Neural cell (in vitro differentiated cells): ENCODE results near the gene ENPP1. TPM values are rescaled to one million over a fixed set of nuclear protein-coding genes. Genes with fewer than 3 reads are reported as not detected.

Source experiments
- H2AFZ ChIP-seq: fragments of 200-600, 300-800 bp; sonication (generic), shearing (Covaris generic); 2 replicates; pipeline ENCODE4 v1.6.0; 2014; ENCODE audit warnings: low read depth, mild to moderate bottlenecking, antibody characterized with exemption, low read length, moderate library complexity
- H3F3A ChIP-seq: fragments of 200-600 bp; shearing (Covaris generic); 2 replicates; pipeline ENCODE4 v1.6.1; 2016; ENCODE audit warnings: mild to moderate bottlenecking, moderate library complexity, mixed read lengths, antibody characterized with exemption, low read length; ENCODE audit not compliant: insufficient read depth, poor library complexity, severe bottlenecking
- H3K27ac ChIP-seq: fragments of 200-600, 300-800 bp; sonication (generic), shearing (Covaris generic); 2 replicates; pipeline ENCODE4 v1.5.1; 2014; ENCODE audit warnings: mild to moderate bottlenecking, low read length, moderate library complexity
- H3K27me3 ChIP-seq: fragments of 300-800, 200-600 bp; sonication (generic), shearing (Covaris generic); 2 replicates; pipeline ENCODE4 v1.6.0; 2014; ENCODE audit warnings: mild to moderate bottlenecking, low read depth, low read length, moderate library complexity; ENCODE audit not compliant: insufficient read depth
- H3K36me3 ChIP-seq: fragments of 300-800, 200-600 bp; sonication (generic), shearing (Covaris generic); 2 replicates; pipeline ENCODE4 v1.5.1; 2014; ENCODE audit warnings: mild to moderate bottlenecking, antibody characterized with exemption, low read length, moderate library complexity; ENCODE audit not compliant: insufficient read depth
- H3K4me2 ChIP-seq: fragments of 300-800, 200-600 bp; sonication (generic), shearing (Covaris generic); 2 replicates; pipeline ENCODE4 v1.6.0; 2014; ENCODE audit warnings: mild to moderate bottlenecking, low read length
- H3K4me3 ChIP-seq: fragments of 300-800, 200-600 bp; sonication (generic), shearing (Covaris generic); 2 replicates; pipeline ENCODE4 v1.5.1; 2014; ENCODE audit warnings: mild to moderate bottlenecking, low read length, moderate library complexity
- H3K79me2 ChIP-seq: fragments of 200-600 bp; shearing (Covaris generic); replicated peaks from 2 replicates; pipeline ENCODE4 v1.6.0; 2014; ENCODE audit warnings: mild to moderate bottlenecking, low read length, moderate library complexity; ENCODE audit not compliant: insufficient read depth
- H3K9ac ChIP-seq: fragments of 300-800, 200-600 bp; sonication (generic), shearing (Covaris generic); 2 replicates; pipeline ENCODE4 v1.6.1; 2016; ENCODE audit warnings: mild to moderate bottlenecking, low read length, mixed read lengths
- H3K9me2 ChIP-seq: fragments of 200-600 bp; shearing (Covaris generic); 2 replicates; pipeline ENCODE4 v1.6.1; 2016; ENCODE audit warnings: mild to moderate bottlenecking, low read length, mixed read lengths; ENCODE audit not compliant: insufficient read depth
- H3K9me3 ChIP-seq: fragments of 200-600, 300-800 bp; sonication (generic), shearing (Covaris generic); 2 replicates; pipeline ENCODE4 v1.6.1; 2016; ENCODE audit warnings: mild to moderate bottlenecking, mixed run types, low read length, moderate library complexity, mixed read lengths
- H4K20me1 ChIP-seq: fragments of 200-600 bp; shearing (Covaris generic); 2 replicates; pipeline ENCODE4 v1.6.1; 2016; ENCODE audit warnings: mild to moderate bottlenecking, mixed run types; ENCODE audit not compliant: insufficient read depth
- CTCF ChIP-seq: fragments of 450-650 bp; IDR thresholded peaks from 2 replicates; pipeline ENCODE4 v1.5.1; 2014; ENCODE audit warnings: antibody characterized with exemption, mild to moderate bottlenecking, moderate library complexity; ENCODE audit not compliant: poor library complexity, severe bottlenecking
- EP300 ChIP-seq: fragments of 450-650 bp; conservative IDR thresholded peaks from 2 replicates; pipeline ENCODE4 v1.6.1; 2014; ENCODE audit warnings: antibody characterized with exemption, mild to moderate bottlenecking, moderate library complexity; ENCODE audit not compliant: poor library complexity, severe bottlenecking
- EZH2 ChIP-seq: fragments of 200-600, 300-800 bp; shearing (Covaris generic), sonication (generic); IDR thresholded peaks from 2 replicates; pipeline ENCODE4 v1.6.1; 2014; ENCODE audit warnings: antibody characterized with exemption, low read length, borderline replicate concordance, mild to moderate bottlenecking; ENCODE audit not compliant: insufficient read depth, poor library complexity, severe bottlenecking
- MXI1 ChIP-seq: fragments of 450-650 bp; conservative IDR thresholded peaks from 2 replicates; pipeline ENCODE4 v1.6.1; 2014; ENCODE audit warnings: antibody characterized with exemption, mild to moderate bottlenecking; ENCODE audit not compliant: poor library complexity, severe bottlenecking
- POLR2AphosphoS5 ChIP-seq: IDR thresholded peaks from 2 replicates; pipeline ENCODE4 v1.6.1; 2012
- RAD21 ChIP-seq: fragments of 450-650 bp; conservative IDR thresholded peaks from 2 replicates; pipeline ENCODE4 v1.6.1; 2014; ENCODE audit warnings: antibody characterized with exemption, mild to moderate bottlenecking, moderate library complexity
- REST ChIP-seq: IDR thresholded peaks from 2 replicates; pipeline ENCODE4 v1.6.1; 2012; ENCODE audit warnings: borderline replicate concordance
- SMC3 ChIP-seq: fragments of 450-650 bp; conservative IDR thresholded peaks from 2 replicates; pipeline ENCODE4 v1.6.1; 2014; ENCODE audit warnings: antibody characterized with exemption, mild to moderate bottlenecking, moderate library complexity; ENCODE audit not compliant: poor library complexity
- TAF1 ChIP-seq: IDR thresholded peaks from 2 replicates; pipeline ENCODE4 v1.6.1; 2012; ENCODE audit warnings: low read depth
- polyA plus RNA-seq: library from polyadenylated mRNA; depleted of rRNA; stranded (reverse); fragments of >200 nt; gene quantifications from 2 replicates; pipeline ENCODE4 v1.2.3, GENCODE V29; 2014

ENPP1 gene
- polyA plus RNA-seq, 1 donor from 2014 or later = not detected

DNA sequence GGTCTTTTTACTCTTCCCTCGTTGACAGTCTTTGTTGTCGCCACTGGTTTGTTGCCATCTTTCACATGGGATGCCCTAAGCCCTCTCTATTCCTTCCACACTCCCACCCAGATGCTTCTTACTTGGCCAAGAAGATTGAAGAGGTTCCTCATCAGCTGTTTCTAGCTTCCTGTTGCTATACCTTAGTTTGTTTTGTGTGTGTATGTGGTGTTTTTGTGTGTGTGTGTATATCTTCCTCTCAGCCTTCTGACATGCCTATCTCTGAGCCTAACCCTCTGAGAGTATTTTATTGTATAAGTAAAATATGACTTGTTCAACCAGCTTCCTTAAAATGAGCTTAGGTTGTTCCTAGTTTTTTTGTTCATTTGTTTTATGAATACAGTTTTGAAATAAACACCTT lies 35.9 kb downstream of the ENPP1 start:
- H3K9ac ChIP-seq = no peak overlapping the region
- no peaks in the 10 kb centered on the region for H3F3A ChIP-seq
- H3K4me2 ChIP-seq = no peak overlapping the region
- no peak overlapping the region for H3K4me3 ChIP-seq
- H3K9me3 ChIP-seq = no peaks in the 10 kb centered on the region
- TF ChIP-seq REST (no peak), EP300 (no peak), EZH2 (no peak), TAF1 (no peak), MXI1 (no peak), RAD21 (no peak), SMC3 (no peak), CTCF (no peak), POLR2AphosphoS5 (no peak)
- no peak overlapping the region for H2AFZ ChIP-seq
- H3K36me3 ChIP-seq = no peaks in the 10 kb centered on the region
- H3K27me3 ChIP-seq = no peaks in the 10 kb centered on the region
- H3K27ac ChIP-seq = no peak overlapping the region
- no peaks in the 10 kb centered on the region for H4K20me1 ChIP-seq
- H3K79me2 ChIP-seq = no peaks in the 10 kb centered on the region
- H3K9me2 ChIP-seq = no peaks in the 10 kb centered on the region

- no peak overlapping the region for H3K9ac ChIP-seq
- no peaks in the 10 kb centered on the region for H3K36me3 ChIP-seq
- H3K27me3 ChIP-seq = no peaks in the 10 kb centered on the region
- no peak overlapping the region for H2AFZ ChIP-seq
- H3K4me3 ChIP-seq = no peak overlapping the region
- no peaks in the 10 kb centered on the region for H3F3A ChIP-seq
- H4K20me1 ChIP-seq = no peaks in the 10 kb centered on the region
- no peaks in the 10 kb centered on the region for H3K9me2 ChIP-seq
- no peak overlapping the region for H3K27ac ChIP-seq
- TF ChIP-seq EZH2 = no peak
- TF ChIP-seq POLR2AphosphoS5 = no peak
- no peak for TF ChIP-seq EP300
- no peak for TF ChIP-seq TAF1
- TF ChIP-seq RAD21 = no peak
- no peak for TF ChIP-seq REST
- TF ChIP-seq MXI1 = no peak
- TF ChIP-seq SMC3 = no peak
- no peak for TF ChIP-seq CTCF
- no peaks in the 10 kb centered on the region for H3K9me3 ChIP-seq
- no peak overlapping the region for H3K4me2 ChIP-seq
- no peaks in the 10 kb centered on the region for H3K79me2 ChIP-seq
These were observed 36.5 kb downstream of the ENPP1 start for GRCh38 chr6:131844243-131844841.
